ENCODE measurements around the gene PPP6R3.
"Not testable (repeated sequence)": the region's sequence is repeated elsewhere in the genome, so short reads cannot be mapped to it uniquely, and the experiment has no call there.

PPP6R3 gene

GRCh38 chr11:68460741-68461574, at the start of gene PPP6R3:
Gene PPP6R3, plus strand, starts transcription at chr11:68460752. Its CDS starts 76,913 bp downstream, at chr11:68537665.
- no peak for DNase-seq (ENCODE audit: low read depth)

- DNase-seq (ENCODE audit: low read depth) = no peak
Observed at GRCh38 chr11:68411501-68411991, 49.0 kb upstream of the PPP6R3 start.

GRCh38 chr11:68412593-68413475, 47.7 kb upstream of the PPP6R3 start:
- DNase-seq (ENCODE audit: low read depth) = no peak

GRCh38 chr11:68413591-68413999, 47.0 kb upstream of the PPP6R3 start:
- DNase-seq (ENCODE audit: low read depth) = no peak

- DNase-seq (ENCODE audit: low read depth) = no peak
Observed at GRCh38 chr11:68414496-68415221, 45.9 kb upstream of the PPP6R3 start.

- DNase-seq (ENCODE audit: low read depth) = no peak
Observed at GRCh38 chr11:68416070-68416578, 44.4 kb upstream of the PPP6R3 start.

GRCh38 chr11:68418648-68419047, 41.9 kb upstream of the PPP6R3 start:
- no peak for DNase-seq (ENCODE audit: low read depth)

GRCh38 chr11:68420171-68420570, 40.4 kb upstream of the PPP6R3 start:
- no peak for DNase-seq (ENCODE audit: low read depth)

GRCh38 chr11:68423481-68423880, 37.1 kb upstream of the PPP6R3 start:
- DNase-seq (ENCODE audit: low read depth) = no peak

GRCh38 chr11:68424101-68424632, 36.4 kb upstream of the PPP6R3 start:
- DNase-seq (ENCODE audit: low read depth) = no peak

- DNase-seq (ENCODE audit: low read depth) = no peak
Observed at GRCh38 chr11:68424981-68425865, 35.3 kb upstream of the PPP6R3 start.

- DNase-seq (ENCODE audit: low read depth) = no peak
Observed at GRCh38 chr11:68425866-68426380, 34.6 kb upstream of the PPP6R3 start.

- DNase-seq (ENCODE audit: low read depth) = no peak
Observed at GRCh38 chr11:68429661-68430060, 30.9 kb upstream of the PPP6R3 start.

- DNase-seq (ENCODE audit: low read depth) = no peak
Observed at GRCh38 chr11:68430384-68430783, 30.2 kb upstream of the PPP6R3 start.

GRCh38 chr11:68430801-68431200, 29.8 kb upstream of the PPP6R3 start:
- DNase-seq (ENCODE audit: low read depth) = no peak

GRCh38 chr11:68431984-68432645, 28.4 kb upstream of the PPP6R3 start:
- DNase-seq (ENCODE audit: low read depth) = no peak

- DNase-seq (ENCODE audit: low read depth) = no peak
Observed at GRCh38 chr11:68432874-68433273, 27.7 kb upstream of the PPP6R3 start.

- DNase-seq (ENCODE audit: low read depth) = no peak
Observed at GRCh38 chr11:68433541-68433940, 27.0 kb upstream of the PPP6R3 start.

- DNase-seq (ENCODE audit: low read depth) = not testable (repeated sequence)
Observed at GRCh38 chr11:68434159-68434558, 26.4 kb upstream of the PPP6R3 start.
